ENCODE results near the gene TSPAN18.
A peak's percentile ranks its signal among the peaks of the same experiment; 100 is the strongest.

TSPAN18 gene

GRCh38 chr11:44879432-44879831 lies 152.7 kb downstream of the TSPAN18 start:
- DNase-seq: no peak
- no peak overlapping the region for H3K4me3 Mint-ChIP-seq
- H3K27ac Mint-ChIP-seq: no peak overlapping the region
- TF ChIP-seq, protein P1, sequence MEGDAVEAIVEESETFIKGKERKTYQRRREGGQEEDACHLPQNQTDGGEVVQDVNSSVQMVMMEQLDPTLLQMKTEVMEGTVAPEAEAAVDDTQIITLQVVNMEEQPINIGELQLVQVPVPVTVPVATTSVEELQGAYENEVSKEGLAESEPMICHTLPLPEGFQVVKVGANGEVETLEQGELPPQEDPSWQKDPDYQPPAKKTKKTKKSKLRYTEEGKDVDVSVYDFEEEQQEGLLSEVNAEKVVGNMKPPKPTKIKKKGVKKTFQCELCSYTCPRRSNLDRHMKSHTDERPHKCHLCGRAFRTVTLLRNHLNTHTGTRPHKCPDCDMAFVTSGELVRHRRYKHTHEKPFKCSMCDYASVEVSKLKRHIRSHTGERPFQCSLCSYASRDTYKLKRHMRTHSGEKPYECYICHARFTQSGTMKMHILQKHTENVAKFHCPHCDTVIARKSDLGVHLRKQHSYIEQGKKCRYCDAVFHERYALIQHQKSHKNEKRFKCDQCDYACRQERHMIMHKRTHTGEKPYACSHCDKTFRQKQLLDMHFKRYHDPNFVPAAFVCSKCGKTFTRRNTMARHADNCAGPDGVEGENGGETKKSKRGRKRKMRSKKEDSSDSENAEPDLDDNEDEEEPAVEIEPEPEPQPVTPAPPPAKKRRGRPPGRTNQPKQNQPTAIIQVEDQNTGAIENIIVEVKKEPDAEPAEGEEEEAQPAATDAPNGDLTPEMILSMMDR (IDR thresholded peaks at IDR 0.05): no peak
- no peaks in the 10 kb centered on the region for H3K36me3 Mint-ChIP-seq (ENCODE audit: low read depth)
- peaks cover 11% of the 10 kb centered on the region for H3K27me3 Mint-ChIP-seq (ENCODE audit: low read depth, poor library complexity)
- peaks cover 18% of the 10 kb centered on the region for H3K4me1 Mint-ChIP-seq
- H3K9me3 Mint-ChIP-seq: no peaks in the 10 kb centered on the region

DNA sequence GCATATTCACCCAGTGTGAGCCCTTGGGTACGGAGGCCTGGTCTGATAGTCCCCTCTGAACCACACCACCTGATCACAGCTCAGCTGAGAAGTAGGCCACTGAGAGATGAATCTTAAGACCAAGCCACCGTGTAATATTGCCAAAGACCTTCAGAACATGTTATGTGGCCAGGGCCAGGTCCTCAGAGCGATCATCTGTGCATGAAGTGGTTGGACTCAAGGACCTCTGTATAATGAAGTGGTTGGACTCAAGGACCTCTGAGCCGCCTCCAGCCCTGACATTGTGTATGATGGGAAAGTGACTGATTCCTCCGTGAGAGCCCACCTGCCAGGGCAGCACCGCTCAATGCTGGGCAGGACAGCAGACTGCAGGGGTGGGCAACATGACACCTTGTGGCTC lies 153.7 kb downstream of the TSPAN18 start:
- Mint-ChIP-seq H3K9me3 (no peaks in the 10 kb centered on the region), H3K4me3 (no peak overlapping the region), H3K36me3 (ENCODE audit: low read depth) (no peaks in the 10 kb centered on the region), H3K4me1 (peaks cover 29% of the 10 kb centered on the region), H3K27ac (no peak overlapping the region), H3K27me3 (ENCODE audit: low read depth, poor library complexity) (peaks cover 11% of the 10 kb centered on the region)
- TF ChIP-seq, protein P1 (IDR thresholded peaks at IDR 0.05): no peak
- DNase-seq: no peak

DNA sequence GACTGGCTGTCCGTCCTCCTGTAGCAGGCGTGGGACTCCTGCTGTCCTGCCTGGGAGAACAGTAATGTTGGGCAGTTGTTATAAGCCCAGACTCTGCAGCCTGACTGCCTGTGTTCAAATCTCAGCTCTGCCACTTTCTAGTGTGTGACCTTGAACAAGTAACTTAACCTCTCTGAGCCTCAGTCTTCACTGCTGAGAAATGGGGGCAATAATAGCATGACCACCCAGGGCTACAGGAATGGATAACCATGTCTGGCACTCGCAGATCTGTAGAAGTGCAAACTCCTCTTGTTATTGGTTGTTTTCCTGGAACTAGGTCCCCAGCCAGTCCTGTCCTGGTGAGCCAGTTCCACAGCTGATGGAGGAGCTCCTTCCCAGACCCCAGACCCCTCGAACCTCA lies 154.2 kb downstream of the TSPAN18 start:
- peaks cover 11% of the 10 kb centered on the region for H3K27me3 Mint-ChIP-seq (ENCODE audit: low read depth, poor library complexity)
- peaks cover 34% of the 10 kb centered on the region for H3K4me1 Mint-ChIP-seq
- no peak overlapping the region for H3K27ac Mint-ChIP-seq
- no peaks in the 10 kb centered on the region for H3K36me3 Mint-ChIP-seq (ENCODE audit: low read depth)
- TF ChIP-seq, protein P1 (IDR thresholded peaks at IDR 0.05): no peak
- H3K4me3 Mint-ChIP-seq: no peak overlapping the region
- DNase-seq: no peak
- no peaks in the 10 kb centered on the region for H3K9me3 Mint-ChIP-seq

DNA sequence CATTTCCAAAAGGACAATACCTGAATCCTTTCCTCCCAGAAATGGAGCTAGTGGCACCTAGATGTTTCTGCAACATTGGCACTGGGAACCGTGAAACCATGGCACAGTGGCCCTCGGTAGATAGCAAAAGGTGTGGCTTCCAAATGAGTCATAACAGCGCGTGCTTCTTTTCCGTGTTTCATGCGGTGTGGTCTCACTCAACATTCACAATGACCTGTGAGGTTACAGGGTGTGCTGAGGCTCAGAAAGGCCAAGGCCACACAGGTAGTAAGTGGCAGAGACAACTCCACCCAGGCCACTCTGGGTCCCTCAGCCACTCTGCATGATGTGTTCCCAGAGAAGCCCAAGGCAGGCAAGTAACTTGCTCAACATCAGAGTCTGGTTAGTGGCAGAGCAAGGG lies 156.5 kb downstream of the TSPAN18 start:
- H3K4me1 Mint-ChIP-seq: peaks cover 53% of the 10 kb centered on the region
- H3K27me3 Mint-ChIP-seq (ENCODE audit: low read depth, poor library complexity): peaks cover 8% of the 10 kb centered on the region
- H3K9me3 Mint-ChIP-seq: no peaks in the 10 kb centered on the region
- DNase-seq: no peak
- TF ChIP-seq, protein P1 (IDR thresholded peaks at IDR 0.05): no peak
- no peak overlapping the region for H3K27ac Mint-ChIP-seq
- no peaks in the 10 kb centered on the region for H3K36me3 Mint-ChIP-seq (ENCODE audit: low read depth)
- no peak overlapping the region for H3K4me3 Mint-ChIP-seq

- Mint-ChIP-seq H3K9me3 (no peaks in the 10 kb centered on the region), H3K27me3 (ENCODE audit: low read depth, poor library complexity) (peaks cover 9% of the 10 kb centered on the region), H3K4me3 (no peak overlapping the region), H3K27ac (peak overlapping the region; percentile 72), H3K4me1 (peaks cover 53% of the 10 kb centered on the region), H3K36me3 (ENCODE audit: low read depth) (no peaks in the 10 kb centered on the region)
- TF ChIP-seq, protein P1 (IDR thresholded peaks at IDR 0.05): no peak
- no peak for DNase-seq
Observed at GRCh38 chr11:44884056-44884455, 157.3 kb downstream of the TSPAN18 start.

- TF ChIP-seq, protein P1 (IDR thresholded peaks at IDR 0.05): no peak
- no peaks in the 10 kb centered on the region for H3K9me3 Mint-ChIP-seq
- peak; percentile 34 for DNase-seq
- H3K4me1 Mint-ChIP-seq: peaks cover 53% of the 10 kb centered on the region
- no peaks in the 10 kb centered on the region for H3K36me3 Mint-ChIP-seq (ENCODE audit: low read depth)
- H3K4me3 Mint-ChIP-seq: peak overlapping the region; percentile 55
- H3K27me3 Mint-ChIP-seq (ENCODE audit: low read depth, poor library complexity): peaks cover 10% of the 10 kb centered on the region
- peak overlapping the region; percentile 98 for H3K27ac Mint-ChIP-seq
Observed at GRCh38 chr11:44885065-44885810, 158.5 kb downstream of the TSPAN18 start.

All from nephron progenitor cell (in vitro differentiated cells).